Ovary (tissue), 3 donors: ENCODE data around the gene GRAP2.

Source experiments
- POLR2A ChIP-seq: fragments of 450-650 bp; IDR thresholded peaks from one replicate; pipeline ENCODE4 v1.6.1; 2017; ENCODE audit warnings: antibody characterized with exemption, mild to moderate bottlenecking, moderate library complexity
- TF ChIP-seq, protein P1 (sequence below), 3 donors: fragments of 450-650 bp in 2 of 3; fragments of 200-600 bp in 1 of 3; IDR thresholded peaks; one replicate each; pipeline versions ENCODE4 v1.5.1 to v1.8.0; 2016 to 2022; ENCODE audit warnings: antibody characterized with exemption in 3 of 3, mild to moderate bottlenecking in 1 of 3
- donor health status: DM: no; HTN: no; CAD: no.

DNA sequence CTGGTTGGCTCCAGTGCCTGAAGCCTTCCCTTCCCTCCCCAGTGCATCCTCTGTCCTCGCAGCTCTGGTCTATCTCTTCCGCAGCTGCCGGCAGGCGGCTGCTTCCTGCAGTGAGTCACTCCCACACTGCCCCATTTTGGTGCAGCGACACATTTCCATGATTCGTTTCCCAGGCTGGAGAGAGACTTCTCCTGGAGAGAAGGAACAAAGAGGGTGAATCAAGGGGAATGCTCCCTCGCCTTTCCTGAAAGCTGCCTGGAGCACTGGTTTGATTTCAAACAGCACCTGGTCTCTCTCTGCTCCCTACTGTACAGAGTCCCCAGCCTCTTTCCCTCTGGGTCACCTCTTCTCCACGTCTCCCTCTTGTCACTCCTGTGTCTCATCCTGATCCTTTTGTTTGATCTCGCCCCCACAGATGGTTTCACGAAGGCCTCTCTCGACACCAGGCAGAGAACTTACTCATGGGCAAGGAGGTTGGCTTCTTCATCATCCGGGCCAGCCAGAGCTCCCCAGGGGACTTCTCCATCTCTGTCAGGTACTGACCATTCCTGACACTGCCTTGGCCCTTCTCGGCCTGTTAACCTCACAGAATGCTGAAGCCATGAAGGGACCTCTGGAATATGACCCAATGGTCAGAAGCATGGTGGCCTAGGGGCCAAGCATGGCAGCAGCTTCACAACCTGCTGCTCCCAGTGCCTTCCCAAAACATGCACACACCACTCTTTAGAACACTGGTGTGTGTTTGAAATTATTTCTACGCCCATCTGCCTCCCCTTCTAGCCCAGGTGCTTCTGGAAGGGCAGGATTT lies 59.0 kb downstream of the GRAP2 start, which contains the start of gene TMA7B:
- TF ChIP-seq, protein P1, sequence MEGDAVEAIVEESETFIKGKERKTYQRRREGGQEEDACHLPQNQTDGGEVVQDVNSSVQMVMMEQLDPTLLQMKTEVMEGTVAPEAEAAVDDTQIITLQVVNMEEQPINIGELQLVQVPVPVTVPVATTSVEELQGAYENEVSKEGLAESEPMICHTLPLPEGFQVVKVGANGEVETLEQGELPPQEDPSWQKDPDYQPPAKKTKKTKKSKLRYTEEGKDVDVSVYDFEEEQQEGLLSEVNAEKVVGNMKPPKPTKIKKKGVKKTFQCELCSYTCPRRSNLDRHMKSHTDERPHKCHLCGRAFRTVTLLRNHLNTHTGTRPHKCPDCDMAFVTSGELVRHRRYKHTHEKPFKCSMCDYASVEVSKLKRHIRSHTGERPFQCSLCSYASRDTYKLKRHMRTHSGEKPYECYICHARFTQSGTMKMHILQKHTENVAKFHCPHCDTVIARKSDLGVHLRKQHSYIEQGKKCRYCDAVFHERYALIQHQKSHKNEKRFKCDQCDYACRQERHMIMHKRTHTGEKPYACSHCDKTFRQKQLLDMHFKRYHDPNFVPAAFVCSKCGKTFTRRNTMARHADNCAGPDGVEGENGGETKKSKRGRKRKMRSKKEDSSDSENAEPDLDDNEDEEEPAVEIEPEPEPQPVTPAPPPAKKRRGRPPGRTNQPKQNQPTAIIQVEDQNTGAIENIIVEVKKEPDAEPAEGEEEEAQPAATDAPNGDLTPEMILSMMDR (IDR thresholded peaks at IDR 0.05) = no peak
- no peak for TF ChIP-seq POLR2A
